Epithelial cell of prostate (primary cell): ENCODE results near the gene SKA1.

ENCODE experiments used
- DNase-seq: peaks from one replicate; pipeline ENCODE4 v3.0.0-alpha.2; 2011; ENCODE audit warnings: low read depth, low spot score
- H3K27ac ChIP-seq: fragments of 450-650 bp; 2 replicates; pipeline ENCODE4 v1.5.1; 2017; ENCODE audit warnings: mild to moderate bottlenecking

The SKA1 gene, protein sequence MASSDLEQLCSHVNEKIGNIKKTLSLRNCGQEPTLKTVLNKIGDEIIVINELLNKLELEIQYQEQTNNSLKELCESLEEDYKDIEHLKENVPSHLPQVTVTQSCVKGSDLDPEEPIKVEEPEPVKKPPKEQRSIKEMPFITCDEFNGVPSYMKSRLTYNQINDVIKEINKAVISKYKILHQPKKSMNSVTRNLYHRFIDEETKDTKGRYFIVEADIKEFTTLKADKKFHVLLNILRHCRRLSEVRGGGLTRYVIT

DNA sequence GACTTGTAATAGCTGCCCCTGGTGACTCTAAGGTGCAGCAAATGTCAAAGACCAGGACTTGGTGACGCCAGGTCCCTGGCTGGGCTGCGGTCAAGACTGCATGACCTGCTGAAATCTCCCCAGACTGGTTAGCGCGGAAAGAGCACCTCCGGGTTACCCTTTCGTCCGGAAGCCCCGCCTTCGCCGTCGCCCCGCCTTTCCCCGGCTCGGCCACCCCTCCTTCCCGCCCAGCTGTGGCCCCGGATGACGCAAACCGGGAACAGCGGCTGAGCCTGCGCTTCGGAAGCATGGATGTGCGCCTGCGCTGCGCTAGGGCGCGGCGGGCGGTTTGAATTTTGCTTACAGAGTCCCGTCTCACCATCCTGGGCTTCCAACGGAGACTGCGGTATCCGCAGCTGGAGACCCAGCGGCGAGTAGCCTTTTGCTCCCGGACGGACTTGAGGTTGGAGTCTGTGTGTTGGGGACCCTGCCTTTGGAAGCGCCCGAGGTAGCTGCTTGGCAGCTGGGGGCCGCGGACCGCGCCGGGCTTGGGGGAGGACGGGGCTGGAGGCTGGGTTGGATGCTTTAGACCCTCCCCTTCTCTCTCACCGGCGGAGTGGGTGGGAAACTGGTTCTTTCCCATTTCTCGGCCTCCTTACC lies at the start of gene SKA1:
Gene SKA1, plus strand, starts transcription at position 294 of the 639 bp plus-strand sequence. CDS start 785 bp downstream, outside the sequence.
- peak within 1 kb of the TSS; percentile 40 for H3K27ac ChIP-seq
- DNase-seq, result peak; percentile 43

DNA sequence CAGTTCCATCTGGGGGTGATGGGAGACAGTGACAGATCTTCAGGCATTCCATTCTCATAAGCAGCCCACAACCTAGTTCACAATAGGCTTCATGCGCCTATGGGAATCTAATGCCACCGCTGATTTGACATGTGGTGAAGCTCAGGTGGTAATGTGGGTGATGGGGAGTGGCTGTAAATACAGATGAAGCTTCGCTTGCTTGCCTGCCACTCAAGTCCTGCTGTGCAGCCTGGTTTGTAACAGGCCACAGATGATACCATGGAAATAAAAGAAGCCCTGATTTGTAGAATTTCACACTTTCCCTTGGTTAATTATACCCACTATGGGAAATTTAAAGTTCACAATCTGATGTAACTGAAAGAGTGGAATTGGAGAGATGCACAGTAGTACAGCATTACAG lies 46.9 kb upstream of the SKA1 start:
- DNase-seq, result no peak
- H3K27ac ChIP-seq, result no peak overlapping the region

DNA sequence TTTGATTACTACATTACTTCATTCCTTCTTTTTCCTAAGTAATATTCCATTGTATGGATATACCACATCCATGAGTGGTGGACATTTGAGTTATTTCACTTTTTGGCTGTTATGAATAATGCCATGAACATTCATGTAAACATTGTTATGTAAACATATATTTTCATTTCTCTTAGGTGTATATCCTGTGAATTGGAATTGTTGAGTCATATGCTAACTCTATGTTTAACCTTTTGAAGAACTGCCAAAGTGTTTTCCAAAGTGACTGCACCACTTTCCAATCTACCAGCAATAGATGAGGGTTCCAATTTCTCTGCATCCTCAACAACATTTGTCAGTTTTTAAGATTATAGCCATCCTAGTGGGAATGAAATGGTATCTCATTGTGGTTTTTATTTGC lies 44.7 kb upstream of the SKA1 start:
- DNase-seq, result no peak
- no peak overlapping the region for H3K27ac ChIP-seq

DNA sequence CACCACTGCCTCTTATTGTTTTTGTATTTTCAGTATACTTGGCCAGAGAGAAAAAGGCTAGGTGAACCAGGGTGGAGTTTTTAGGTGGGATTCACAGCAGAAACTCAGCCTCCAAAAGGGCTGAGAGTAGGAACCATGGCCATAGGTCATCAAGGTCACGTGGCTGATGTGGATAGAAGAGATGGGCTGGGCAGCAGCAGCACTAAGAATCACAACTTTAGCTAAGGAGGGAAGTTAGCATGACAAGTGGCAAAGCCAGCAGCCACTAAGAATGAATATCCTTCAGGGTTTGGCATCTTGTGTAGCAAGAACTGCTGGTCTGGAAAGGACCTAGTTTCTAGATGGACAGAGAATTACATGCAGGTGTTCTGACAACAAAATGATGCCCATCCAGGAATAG lies 43.2 kb upstream of the SKA1 start:
- H3K27ac ChIP-seq, result no peak overlapping the region
- DNase-seq, result no peak

DNA sequence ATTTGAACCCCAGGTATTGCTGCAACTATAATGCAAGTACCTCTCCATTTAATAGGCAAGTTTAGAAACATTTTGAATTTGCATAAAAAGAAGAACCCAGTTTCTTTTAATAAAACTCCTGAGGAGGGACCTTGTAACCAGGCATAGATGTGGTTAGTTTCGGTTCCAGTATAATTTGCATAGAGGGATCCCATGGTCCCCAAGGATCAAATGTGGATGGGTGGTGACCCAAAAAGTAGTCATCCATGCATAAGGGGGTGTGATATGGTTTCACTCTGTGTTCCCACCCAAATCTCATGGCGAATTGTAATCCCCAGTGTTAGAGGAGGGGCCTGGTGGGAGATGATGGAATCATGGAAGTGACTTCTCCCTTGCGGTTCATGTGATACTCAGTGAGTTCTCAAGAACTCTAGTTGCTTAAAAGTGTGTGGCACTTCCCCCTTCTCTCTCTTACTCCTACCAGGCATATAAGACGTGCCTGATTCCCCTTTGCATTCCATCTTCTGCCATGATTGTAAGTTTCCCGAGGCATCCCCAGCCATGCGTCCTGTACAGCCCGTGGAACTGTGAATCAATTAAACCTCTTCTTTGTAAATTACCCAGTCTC lies 40.2 kb upstream of the SKA1 start:
- no peak overlapping the region for H3K27ac ChIP-seq
- no peak for DNase-seq

DNA sequence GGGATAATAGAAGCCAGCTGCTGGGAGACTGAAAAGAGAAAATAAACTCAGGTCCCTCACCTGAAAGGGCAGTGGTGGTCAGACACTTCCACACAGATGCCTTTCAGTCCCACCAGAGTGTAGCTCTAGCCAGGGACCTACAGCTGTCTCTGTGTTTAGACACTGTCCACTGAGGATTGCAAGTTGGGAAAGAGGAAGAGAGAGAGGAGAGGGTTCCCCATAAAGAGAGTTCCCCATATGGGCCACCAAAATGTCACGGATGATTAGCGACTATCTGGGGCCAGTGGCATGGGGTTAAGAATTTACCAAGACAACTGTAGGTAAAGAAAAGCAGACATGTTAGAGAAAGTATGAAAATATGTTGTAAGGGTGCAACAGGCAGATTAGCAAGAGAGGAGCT lies 36.7 kb upstream of the SKA1 start:
- no peak overlapping the region for H3K27ac ChIP-seq
- no peak for DNase-seq

DNA sequence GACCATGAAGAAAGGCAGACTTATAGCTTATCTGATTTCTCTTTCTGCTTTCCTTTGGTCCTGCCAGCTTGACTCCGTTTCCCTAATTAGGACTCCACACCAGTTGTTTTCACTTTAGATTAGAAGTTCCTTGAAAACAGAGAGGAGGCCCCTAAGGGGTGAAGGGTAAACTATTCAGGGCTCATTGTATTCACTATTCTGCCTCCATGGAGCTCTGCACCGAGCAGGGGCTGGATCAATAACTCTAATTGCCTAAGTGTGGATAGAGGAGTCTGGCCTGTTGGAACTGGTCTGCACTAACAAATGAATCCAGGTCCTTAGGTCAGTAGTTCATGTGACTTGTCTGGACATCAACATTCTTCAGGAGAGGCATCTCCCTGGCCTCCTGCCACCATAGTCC lies 36.1 kb upstream of the SKA1 start:
- H3K27ac ChIP-seq, result no peak overlapping the region

DNA sequence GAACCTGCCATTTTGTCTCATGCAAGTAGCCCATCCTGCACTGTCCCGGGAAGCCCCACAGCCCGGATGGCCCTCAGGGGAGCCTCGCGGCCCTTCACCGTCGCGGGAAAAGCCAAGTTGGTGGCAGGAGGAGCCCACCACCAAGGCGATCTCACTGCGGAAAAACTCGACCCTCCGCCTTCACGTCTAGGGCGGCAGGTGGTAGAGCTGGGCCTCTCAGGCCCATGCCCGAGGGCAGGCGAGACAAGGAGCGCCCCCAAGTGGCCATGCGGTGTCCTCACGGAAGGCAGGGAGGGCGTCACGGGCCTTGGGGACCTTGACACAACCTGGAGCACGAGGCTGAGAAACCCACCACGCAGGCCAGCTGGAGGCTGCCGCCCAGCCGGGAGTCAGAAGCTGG lies 34.8 kb upstream of the SKA1 start:
- no peak for DNase-seq
- no peak overlapping the region for H3K27ac ChIP-seq

More for the DNA sequence above, 36.1 kb upstream of the SKA1 start:
- no peak for DNase-seq

DNA sequence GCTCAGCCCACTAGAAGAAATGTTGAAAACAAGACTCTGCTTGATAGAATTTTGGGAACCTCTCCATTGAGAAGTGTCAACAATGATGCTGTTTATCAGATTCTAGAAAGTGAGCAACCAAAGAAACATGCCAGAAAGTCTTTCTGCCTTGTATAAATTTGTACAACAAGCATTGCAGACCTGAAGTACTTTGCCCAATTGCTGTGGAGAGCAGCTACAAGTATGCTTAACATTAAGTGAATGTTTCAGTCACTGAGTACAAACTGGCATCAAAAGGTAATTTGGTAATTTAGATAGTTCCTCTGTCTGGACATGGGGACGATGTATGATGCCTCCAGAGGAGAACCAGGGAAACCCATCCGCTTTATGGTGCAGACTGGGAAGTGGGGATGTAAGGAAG lies 33.4 kb upstream of the SKA1 start:
- DNase-seq, result no peak
- H3K27ac ChIP-seq, result no peak overlapping the region

DNA sequence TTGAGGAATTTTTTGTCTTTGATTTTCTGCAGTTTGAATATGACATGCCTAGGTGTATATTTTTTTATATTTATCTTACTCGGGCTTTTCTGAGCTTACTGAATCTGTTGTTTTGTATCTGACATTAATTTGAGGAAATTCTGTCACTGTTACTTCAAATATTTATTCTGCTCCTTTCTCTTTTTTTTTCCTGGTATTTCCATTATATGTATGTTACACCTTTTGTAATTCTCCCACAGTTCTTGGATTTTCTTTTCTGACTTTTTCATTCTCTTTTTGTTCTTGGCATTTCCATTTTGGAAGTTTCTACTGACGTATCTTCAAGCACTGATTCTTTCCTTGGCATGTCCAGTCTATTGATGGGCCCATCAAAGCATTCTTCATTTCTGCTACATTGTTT lies 24.1 kb upstream of the SKA1 start:
- no peak for DNase-seq
- peak overlapping the region; percentile 68 for H3K27ac ChIP-seq

DNA sequence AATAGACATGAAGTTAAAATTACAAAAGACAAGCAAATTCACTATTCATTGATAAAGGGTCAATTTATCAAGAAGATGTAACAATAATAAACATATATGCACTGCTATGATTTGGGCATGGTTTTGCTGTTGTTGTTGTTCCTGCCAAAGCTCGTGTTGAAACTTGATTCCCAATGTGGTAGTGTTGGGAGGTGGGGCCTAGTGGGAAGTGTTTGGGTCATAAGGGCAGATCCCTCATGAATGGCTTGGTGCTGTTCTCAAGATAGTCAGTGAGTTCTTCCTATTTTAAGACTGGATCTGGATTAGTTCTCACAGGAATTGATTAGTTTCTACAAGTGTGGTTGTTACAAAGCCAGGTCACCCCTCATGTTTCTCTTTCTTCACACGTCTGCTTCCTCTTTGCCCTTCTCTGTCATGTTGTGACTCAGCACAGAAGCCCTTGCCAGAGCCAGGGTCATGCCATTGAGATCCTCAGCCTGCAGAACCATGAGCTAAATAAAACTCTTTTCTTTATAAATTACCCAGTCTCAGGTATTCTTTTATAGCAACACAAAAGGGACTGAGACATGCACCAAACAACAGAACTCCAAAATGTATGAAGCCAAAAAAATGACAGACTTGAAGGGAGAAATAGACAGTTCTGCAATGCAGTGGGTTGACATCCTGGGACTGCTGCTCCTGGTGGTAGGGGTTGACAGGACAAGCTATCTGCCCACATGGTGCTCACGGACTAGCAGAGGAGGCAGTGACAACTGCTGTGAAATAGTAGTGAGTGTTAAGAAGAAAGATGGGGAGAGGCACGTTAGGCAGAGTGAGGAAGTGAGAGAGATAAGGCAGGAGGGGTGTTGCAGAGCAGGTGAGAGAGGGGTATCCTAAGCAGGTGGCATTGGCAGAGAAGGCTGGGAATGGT lies 18.6 kb upstream of the SKA1 start:
- peak; percentile 3 for DNase-seq
- peak overlapping the region; percentile 45 for H3K27ac ChIP-seq

DNA sequence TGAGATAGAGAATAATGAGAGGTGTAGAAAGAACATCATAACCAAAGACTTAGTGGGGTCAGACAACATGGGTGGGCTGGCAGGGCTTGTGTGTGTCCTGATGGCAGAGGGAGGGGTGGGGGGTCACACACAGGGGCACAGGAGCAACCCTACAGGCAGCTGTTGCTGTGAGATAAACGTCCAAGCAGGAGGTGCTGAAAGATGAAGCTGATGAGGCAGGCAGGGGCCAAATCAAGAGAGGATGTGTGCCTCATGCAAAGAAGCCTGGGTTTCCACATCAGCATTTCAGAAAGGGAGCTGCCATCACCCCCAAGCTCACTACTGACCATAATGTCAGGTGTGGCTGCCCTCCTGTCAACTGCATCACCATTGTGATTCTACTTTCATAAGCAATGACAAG lies 16.0 kb upstream of the SKA1 start:
- DNase-seq, result no peak
- H3K27ac ChIP-seq, result no peak overlapping the region

DNA sequence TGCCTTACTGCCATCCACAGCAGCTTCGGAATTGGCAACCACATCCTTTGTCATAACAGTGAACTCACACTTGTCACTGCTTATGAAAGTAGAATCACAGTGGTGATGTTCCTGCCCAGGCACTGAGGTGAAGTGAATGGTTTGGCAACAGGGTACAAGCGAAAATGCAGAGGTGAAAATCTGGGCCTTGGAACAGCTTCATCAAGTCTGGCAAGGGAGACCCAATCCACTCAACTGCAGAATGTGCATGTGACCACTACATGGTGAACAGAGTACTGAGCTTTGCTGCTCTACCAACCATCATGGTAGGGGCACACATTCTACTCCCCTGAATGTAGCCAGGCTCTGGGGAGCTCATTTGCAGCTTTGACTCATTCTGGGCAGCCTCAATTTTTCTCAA lies 15.0 kb upstream of the SKA1 start:
- no peak for DNase-seq

DNA sequence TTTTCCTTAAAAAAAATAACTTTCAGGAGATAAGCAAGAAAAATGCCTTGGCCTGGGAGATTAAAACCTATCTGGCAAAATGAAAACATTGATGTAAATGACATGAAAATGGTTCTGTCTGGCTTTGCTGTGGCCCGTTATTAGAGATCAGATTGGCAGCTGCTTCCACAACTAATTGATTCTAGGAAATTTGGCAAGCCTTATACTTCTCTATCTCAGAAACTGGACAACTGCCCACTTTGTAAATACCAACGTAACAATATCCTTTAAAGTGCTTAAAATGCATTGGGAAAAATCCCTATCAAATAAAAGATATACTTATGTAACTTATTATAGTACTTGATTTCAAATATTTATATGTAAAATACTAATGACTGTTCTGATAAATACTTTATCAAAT lies 14.2 kb upstream of the SKA1 start:
- no peak for DNase-seq
- no peak overlapping the region for H3K27ac ChIP-seq

More for the DNA sequence above, 15.0 kb upstream of the SKA1 start:
- no peak overlapping the region for H3K27ac ChIP-seq

DNA sequence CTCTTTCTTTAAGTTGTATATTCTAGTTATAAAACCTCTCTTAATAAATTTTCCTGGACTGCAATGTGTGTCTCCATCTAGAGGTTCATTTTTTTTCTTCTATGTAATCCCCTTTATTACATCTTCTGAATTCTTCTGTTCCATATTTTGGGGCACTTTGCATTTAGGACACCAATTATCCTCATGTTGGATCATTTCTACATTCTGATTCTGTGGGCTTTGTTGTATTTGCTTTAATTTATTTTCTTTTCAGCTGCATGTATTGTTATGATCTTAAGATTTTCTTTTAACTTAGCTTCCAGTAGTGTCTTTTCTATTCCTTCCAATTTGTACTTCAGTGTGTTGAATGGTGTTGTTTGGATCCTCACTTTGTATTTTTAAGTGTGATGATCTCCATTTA lies 5.2 kb upstream of the SKA1 start:
- no peak for DNase-seq
- no peak overlapping the region for H3K27ac ChIP-seq

DNA sequence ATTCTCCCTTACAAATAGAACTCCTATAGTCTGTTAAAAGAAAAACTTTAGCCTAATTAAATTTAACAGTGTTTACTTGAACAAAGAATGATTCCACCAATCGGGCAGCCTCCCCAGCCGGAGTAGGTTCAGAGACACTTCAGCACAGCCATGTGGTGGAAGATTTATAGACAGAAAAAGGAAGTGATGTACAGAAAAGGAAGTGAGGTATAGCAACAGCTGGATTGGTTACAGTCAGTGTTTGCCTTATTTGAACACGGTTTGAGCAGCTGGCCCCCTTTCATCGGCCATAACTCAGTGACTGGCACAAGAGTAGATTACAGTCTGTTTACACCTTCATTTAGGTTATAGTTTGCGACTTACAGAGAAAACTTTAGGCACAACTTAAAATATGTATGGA lies 2.1 kb upstream of the SKA1 start:
- H3K27ac ChIP-seq, result no peak overlapping the region
- DNase-seq, result no peak

DNA sequence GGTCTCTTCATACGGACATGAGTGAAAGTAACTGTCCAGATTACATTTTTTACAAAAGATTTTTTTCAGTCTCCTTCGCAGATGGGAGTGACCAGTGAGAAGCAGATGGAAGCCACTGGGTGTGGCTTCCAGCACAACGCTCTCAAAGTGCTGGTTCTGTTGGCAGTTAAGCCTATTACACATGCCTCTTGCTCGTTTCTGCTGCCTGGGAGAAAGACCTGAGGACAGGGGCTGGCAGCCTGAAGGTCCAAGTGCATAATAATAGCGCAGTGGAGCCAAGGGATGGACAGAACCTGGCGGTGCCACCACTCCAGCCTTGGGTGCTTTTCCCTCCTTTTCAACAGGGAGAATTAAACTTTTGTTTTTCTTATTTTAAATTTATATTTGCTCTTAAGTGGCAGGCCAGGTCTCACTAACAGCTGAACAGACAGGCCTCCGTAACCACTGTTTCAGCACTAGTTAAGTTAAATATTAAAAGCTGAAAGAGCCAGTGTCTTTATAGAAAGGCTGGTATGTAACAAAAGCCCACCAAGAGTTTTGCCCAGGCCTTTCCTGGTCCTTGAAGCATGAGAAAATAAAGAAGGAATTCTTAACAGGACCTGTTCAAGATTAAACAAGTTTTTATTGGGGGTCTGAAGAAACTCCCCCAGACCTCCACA lies 1.2 kb upstream of the SKA1 start:
- H3K27ac ChIP-seq, result no peak overlapping the region
- DNase-seq, result no peak

DNA sequence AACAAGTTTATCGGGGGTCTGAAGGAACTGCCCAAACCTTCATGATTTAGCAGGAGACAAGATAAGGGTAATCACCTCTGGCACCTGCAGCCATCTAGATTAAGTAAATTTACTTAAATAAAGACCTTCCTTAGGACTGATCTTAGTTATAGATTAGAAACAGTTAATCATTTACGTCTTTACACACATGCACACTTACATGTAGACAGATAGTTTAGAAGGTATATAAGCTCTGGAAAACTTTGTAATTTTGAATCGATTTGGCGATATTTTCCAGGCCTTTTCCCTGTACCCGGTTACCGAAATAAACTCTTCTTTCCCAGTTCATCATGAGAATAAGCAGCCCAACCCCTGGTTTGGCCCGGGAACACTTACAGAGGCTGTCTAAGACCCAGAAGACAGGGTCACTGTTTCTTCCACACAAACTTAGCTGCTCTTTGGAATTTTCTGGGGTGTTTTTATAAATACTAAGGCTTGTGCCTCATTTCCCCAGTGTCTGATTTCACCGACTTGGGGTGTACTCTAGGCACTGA lies 560 bp upstream of the SKA1 start:
- H3K27ac ChIP-seq, result peak overlapping the region; percentile 40
- DNase-seq, result no peak

DNA sequence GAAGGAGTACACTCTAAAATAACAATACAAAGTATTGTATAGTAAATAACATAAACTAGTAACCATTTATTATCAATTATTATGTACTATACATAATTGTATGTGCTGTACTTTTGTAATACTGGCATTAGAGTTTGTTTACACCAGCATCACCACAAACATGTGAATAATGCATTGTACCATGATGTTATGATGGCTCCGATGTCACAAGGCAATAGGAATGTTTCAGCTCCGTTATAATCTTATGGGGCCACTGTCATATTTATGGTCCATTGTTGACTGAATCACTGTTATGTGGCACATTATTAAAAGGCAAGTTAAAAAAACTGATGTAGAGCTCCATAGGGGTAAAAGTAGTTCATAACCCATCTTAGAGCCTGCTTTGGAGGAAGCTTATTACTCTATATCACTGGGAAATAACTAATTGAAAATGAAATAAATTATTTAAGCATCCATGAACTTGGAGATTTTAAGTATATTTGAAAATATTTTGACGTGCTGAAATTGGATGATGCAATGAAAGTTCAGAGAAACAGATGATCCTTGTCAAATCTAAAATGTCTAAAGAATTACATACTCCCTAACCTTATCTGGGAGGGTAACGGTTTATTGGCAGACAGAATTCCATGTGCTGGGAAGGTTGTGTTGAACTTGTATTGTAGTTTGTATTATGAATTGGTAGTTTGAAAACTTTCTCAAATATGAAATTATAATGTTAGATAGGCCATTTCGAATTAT lies 2.4 kb downstream of the SKA1 start:
- DNase-seq, result no peak
- no peak overlapping the region for H3K27ac ChIP-seq
